ENCODE measurements around the gene MDFIC2.
"Not testable (repeated sequence)": the region's sequence is repeated elsewhere in the genome, so short reads cannot be mapped to it uniquely, and the experiment has no call there.

MDFIC2 gene

DNA sequence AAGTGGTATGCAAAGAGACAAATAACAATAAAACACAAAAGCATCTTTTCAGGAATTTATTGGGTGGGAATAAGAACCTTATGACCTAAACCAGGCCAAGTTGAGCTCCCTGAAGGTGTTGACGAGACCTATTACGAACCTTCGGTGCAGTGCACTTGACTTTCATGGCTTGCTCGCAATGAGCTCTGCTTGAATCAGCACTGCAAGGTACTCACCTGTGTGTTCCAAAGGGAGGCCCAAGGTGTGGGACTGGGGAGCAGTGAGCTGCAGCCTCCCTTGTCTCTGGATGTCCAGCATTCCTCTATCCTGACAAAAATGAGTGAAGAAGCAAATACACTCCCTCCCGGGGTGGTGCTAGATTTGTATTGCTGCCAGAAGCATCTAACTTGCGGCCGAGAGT is at the start of gene MDFIC2:
MDFIC2 (minus strand) TSS at position 303 of the 400 bp plus-strand sequence. CDS start 665 bp downstream, outside the sequence.
- FAIRE-seq, result no peak

DNA sequence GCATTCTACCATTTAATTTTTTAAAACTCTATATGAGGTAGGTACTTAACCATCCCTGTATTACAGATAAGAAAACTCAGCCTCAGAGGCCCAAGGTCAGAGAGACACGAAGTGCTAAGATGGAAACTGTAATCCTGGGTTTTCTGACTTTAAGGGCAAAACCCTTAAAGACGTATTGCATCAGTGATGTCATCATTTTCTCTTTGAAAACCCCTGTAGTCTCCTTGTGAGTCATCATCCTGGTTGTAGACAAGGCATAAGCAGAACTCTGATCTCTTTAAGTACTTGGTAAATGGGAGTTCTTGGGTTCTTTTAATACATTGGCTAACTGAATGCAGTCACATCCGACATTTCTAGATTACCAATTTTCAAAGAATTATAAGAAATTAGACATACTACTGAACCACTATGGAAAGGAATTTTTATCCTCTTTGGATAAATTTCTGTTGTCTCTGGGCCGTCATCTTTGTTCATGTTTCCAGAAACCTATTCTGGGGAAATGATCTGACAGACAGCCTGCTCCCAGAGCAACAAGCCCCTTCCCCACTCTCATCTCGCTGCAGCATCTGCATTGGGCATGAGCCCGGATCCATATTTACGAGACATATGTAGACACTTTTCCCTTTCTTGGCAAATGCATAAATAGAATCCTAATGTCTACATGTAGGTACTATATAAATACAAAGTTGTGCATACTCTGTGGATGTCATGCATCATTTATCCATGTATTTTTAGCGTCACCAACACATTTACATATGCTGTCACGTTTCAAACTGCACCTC is 48.7 kb upstream of the MDFIC2 start:
- FAIRE-seq, result no peak

DNA sequence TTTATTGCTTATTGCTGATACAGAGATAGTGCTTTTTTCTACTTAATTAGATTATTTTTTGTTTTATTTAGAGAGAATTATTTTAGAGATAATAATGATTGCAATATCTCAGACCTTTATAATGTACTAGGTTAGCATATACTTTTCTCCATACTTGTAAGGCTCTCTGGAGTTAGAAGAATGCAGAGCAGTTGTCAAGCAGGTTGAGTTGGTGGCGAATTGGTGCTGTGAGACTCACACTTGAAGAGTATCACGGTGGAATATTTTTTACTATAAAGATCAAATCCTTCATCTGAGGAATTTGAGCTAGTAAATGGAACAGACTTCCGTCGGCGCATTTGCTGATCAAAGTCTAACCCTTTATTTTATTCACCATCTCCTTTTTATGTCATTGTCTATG is 47.3 kb upstream of the MDFIC2 start:
- no peak for FAIRE-seq

DNA sequence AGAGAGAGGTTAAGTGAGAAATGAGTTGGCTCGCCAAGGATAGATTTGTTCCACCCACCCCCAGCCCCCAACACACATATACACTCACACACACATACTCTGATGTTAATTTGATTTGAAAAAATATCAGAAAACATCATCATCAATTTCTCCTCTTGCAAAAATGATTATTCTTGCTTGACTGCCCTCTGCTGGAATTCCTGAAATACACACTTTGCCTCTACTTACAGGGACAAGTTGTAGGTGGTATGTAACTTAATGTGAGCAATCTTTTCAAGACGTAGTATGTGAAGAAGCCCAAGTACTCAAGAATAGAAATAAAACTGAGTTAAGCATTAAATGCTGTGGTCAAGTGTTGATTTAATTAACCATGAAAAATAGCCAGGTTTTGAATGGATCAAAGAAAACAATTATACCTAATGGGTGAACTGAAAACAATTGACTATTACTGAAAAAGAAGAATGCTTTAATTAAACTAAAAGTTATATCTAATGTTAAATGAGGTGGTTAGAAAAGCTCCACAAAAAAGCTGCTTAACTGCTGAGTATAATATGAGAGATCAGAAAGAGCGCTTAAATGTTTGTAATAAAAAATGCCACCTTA is 46.6 kb upstream of the MDFIC2 start:
- FAIRE-seq, result peak; percentile 98

DNA sequence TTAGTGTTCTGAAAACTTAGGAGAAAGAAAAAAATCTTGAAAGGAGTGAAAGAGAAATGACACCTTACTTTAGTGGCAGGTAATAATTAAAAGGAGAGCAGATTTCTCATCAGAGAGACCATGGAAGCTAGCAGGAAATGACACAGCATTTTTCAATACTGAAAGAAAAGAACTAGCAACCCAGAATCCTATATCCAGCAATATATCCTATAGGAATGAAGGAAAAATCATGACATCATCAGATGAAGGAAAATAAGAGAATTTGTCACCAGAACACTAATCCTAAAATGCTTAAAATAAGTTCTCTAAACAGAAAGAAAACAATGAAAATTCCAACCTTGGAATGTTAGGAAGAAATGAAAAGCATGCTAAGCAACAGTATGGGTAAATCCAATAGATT is 39.8 kb upstream of the MDFIC2 start:
- peak; percentile 5 for FAIRE-seq

DNA sequence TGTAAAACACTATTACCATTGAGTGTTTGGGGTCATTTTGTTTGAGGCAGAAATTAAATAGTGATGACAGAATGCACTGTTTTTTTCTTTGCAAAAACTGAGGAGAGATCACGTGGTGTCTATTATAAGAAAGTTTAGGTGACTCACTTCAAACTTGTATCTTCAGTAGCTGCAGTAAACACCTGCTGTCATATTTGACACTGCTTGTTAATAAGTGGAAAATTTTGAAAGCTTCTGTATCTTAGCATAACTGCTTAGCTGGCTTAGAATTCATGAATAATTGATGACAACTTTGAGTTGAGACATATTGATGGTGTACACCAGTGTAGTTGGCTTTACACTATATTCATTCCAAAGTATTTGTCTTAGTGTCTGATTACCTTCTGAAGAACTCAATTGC is 29.7 kb upstream of the MDFIC2 start:
- FAIRE-seq, result no peak

DNA sequence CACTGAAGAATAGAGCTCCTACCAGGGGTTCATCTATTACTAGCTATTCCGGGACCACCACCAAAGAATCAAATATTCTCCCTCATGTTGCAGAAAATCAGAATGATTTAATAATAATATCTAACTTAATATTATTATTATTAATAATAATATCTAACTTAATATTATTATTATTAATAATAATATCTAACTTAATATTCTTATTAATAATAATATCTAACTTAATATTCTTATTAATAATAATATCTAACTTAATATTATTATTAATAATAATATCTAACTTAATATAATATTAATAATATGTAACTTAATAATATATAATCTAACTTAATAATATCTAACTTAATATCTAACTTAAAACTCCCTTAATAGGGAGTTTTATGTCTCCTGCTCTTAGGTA is 24.4 kb upstream of the MDFIC2 start:
- not testable (repeated sequence) for FAIRE-seq

DNA sequence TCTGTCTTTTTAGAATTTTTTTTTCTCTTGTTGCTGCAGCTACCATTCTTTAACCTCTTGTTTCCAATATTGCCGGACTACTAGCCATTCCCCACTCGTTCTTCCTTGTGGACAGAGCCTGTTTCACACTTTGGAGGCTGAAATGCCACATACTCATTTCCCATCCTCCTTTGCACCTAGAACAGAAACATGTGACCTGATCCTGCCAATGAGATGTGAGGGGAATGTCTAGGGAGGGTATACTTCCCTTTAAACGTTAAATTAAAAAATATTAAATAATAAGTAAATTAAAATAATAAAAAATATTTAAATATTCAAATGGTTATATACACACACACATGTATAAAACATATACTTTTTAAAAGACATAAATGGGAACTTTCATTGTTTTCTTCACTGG is 20.6 kb upstream of the MDFIC2 start:
- no peak for FAIRE-seq

DNA sequence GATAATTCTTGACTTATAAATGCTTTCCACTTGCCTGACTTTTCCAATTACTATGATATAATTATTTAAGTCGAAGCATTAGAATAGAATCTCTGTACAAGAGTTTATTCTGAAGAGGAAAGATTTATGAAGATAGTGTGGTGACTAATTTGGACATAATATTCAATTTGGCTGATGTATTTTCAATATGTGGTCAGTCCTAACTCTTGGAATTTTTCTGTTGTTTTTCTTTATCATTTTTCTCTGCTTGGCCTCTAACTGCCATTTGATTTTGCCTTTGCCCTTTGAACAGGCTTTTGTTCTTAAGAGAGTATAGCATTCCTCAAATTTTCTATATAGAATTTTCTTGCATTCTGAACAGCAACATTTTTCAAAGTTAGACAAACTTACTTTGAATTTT is 2.6 kb upstream of the MDFIC2 start:
- FAIRE-seq, result no peak

DNA sequence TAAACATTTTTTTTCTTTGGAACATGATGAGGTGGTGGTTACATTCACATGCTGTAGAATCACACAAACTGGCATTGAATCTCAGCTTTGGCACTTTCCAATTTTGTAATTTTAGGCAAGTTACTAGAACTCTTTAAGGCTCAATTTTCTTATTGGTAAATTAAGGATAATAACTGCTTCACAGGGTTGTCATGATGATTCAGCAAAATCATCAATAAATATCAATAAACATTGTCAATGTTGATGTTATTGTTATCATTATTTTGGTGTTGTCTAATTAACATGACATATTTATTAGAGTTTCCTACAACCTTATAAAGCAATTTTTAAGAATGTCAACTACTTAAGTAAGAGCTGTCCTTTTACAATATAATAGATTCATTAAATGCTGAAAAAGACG is 1.6 kb downstream of the MDFIC2 start:
- no peak for FAIRE-seq

DNA sequence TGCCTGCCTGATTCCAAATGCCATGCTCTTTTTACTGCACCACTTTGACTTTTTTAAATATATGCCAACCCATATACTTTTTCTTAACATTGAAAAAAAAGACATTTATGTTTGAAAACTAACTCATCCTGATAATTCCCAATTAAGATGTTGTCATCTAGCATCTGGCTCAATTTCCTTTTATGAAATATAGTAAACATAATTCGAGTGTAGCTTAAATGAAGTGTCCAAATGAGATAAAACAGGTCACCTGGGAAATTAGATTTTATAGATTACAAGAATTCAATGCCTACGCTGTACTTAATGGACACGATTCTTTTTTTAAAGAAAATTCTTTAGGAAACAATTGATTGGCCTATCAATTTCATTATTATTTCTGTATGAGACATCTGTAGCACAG is 2.8 kb downstream of the MDFIC2 start:
- FAIRE-seq, result no peak

DNA sequence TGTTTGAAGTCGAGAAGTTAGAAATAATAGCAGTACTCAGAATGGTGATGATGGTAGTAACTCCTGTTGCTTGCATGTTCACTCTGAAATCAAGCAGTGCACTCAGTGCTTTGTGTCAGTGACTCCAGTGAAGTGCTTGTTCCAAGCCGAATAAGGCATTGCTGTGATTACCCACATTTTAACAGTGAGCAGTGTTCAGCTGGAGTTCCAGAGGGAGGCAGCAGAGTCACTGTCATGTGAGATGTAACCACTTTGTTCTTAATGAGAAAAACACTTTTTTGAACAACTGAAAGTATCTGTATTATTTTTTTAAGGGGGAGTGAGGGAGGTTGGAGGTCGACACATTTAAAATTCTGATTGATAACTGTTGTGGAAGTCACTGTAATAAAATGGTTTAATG is 3.7 kb downstream of the MDFIC2 start:
- no peak for FAIRE-seq

DNA sequence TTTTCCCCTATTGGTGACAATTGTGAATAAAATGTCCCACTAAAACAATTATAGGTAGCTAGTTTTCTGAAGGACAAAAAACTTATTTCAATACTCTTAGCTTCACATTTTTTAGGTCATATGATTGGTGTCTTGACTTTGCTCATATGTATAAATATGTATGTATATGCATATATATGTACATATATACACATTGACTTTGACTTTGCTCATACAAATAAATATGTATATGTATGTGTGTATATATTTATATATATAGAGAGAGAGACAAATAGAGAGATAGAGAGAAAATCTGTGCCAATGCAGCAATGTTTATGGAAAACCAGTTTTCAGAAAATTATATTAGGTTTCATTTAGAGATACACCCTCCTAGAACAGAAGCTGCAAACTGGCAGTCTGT is 5.7 kb downstream of the MDFIC2 start:
- no peak for FAIRE-seq

DNA sequence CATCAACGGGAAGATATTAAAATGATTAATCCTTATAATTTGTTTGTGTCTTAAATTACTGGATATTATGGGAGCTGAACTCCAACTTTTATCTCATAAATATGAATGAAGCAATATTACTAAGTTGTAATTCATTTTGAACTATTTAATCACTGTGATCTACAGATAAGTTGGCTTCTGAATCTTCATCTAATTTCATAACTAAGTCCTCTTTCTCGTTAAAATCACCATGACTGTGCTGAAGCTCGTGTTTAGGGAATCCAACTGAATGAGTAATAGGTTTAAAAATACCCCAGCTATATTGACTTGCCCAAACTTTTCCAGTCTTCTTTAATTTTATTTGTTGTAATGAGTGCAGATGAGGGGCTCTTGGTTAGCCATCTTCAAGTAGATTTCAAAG is 14.1 kb downstream of the MDFIC2 start:
- FAIRE-seq, result no peak

DNA sequence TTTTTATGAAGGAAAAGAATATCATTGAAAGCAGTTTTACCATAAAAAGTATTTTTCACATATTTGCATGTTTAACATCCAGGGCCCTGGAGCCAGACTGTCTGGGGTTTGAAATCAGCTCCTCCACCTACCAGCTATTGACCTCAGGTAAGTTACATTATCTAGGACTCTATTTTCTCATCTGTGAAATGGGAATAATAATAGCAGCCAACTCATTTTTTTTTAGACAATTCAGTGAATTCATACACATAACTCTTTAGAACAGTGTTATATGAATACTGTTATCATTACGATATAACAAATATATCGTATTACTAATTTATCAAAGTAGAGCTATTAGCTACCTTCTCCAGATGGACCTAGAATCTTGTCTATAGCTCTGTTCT is 21.3 kb downstream of the MDFIC2 start:
- no peak for FAIRE-seq

DNA sequence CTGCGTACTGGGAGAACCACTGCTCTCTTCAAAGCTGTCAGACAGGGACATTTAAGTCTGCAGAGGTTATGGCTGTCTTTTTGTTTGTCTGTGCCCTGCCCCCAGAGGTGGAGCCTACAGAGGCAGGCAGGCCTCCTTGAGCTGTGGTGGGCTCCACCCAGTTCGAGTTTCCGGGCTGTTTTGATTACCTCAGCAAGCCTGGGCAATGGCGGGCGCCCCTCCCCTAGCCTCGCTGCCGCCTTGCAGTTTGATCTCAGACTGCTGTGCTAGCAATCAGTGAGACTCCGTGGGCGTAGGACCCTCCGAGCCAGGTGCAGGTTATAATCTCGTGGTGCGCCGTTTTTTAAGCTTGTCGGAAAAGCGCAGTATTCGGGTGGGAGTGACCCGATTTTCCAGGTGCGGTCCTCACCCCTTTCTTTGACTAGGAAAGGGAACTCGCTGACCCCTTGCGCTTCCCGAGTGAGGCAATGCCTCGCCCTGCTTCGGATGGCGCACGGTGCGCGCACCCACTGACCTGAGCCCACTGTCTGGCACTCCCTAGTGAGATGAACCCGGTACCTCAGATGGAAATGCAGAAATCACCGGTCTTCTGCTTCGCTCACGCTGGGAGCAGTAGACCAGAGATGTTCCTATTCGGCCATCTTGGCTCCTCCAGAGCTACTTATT is 21.9 kb downstream of the MDFIC2 start:
- not testable (repeated sequence) for FAIRE-seq

DNA sequence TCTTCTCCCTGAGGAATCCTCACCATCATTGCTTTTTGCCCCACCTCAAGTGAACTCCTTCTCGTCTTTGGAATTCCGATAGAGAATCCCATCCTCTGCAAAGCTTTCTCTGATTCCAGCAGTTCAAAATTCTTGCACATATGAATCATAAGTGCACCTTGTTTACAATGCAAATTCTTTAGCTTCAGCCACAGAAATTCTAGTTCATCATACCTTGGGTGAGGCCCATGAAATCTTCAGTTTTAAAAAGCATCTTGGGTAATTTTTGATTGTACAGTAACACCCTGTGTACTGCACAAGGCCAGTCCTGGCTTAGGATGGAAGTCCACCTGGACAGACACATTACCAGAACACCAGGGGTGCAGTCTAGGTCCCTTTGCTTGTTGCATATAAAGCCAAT is 30.8 kb downstream of the MDFIC2 start:
- no peak for FAIRE-seq

DNA sequence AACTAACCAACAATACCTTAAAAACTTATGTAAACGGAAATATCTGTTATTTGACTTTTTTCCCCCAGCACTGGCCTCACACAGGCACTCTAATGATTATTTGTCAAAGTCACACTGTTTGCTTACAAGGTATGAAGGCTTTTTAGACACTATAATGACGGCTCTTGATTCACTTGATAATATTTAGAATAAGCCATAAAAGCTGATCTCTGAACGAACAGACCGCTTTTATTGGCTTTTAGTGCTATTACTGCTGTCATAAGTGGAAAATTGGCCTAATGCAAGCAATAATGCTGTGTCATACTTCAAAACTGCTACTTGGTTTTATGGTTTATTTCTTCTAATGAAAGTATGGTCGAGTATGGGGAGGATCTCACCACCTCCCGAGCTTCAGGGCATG is 35.1 kb downstream of the MDFIC2 start:
- FAIRE-seq, result peak; percentile 99

DNA sequence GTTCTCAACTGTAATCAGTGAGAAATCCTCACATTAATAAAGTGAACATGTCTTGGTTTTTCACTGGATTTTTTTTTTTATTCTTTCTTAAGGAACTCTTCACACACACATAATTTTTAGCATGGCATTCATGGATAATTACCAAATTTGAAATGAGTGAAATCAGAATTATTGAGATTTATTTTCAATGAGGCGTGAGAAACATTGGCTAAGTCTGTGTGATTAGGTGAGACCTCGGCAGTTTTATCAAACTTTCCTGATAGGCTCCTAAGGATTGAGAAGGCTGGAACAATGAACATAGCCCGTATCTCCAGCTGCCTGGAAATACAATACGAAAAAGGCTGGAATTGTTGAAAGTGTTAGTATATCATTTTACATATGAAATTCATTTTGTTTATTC is 35.5 kb downstream of the MDFIC2 start:
- FAIRE-seq, result no peak

DNA sequence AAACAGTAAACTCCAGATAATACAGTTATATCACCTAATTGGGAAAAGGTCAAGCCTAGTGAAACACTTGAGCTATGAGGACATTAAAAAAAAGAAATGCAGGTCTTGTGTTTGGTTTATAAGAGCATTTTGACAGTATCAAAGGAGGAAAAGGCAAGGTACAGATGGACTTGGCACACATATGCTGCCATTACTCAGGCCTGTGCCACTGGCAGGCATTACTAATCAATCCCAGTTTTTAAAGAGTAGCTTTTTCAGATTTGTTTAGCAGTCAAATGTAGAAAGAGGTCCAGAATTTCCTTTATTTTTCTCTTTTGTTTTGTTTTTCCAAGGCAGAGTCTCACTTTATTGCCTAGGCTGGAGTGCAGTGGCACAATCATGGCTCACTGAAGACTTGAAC is 38.9 kb downstream of the MDFIC2 start:
- FAIRE-seq, result peak; percentile 49

DNA sequence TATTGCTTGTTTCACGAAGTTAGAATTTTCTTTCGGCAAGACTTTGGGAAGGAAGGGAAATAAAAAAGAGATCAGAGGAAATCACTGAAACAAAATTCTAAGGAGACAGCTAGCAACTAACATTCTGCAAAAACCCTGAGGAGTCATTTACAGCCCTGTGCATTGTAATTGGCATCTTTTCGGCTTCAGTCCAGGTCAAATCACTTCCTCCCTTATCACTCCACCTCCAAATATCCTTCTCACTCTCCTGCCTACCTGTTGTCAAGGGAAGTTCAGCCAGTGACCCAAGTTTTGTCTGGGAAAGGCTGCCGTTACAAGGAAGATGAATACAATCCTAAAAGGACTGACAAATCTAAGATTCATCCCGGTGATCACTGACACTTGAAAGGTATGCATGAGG is 39.6 kb downstream of the MDFIC2 start:
- no peak for FAIRE-seq

DNA sequence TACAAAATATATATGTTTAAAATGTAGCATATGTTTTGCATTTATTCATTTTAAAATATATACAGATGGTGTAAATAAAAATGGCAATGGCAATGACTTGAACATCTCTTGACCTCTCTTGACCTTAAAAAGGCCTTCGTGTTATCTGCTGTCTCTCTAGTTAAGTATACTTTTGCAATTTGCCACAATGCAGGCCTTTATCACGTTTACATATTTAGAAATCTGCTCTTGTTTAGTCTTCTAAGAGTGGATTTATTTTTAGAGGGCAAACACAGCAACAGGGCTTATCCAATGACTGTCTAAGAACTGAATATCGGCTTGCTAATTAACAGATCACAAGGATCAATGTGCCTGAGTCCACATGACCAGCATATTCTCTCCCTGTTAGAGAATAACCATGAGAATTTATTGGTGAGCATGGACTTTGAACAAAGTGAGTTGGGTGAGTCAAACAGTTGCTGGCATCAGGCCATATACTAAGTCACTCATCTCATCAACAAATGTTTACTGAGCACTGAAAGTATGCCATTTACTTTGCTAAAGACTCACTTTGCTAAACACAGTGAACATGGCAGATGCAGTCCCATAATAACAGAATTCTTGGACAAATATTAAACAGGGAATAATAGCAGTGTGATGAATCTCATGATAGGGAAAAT is 48.2 kb downstream of the MDFIC2 start:
- peak; percentile 93 for FAIRE-seq

DNA sequence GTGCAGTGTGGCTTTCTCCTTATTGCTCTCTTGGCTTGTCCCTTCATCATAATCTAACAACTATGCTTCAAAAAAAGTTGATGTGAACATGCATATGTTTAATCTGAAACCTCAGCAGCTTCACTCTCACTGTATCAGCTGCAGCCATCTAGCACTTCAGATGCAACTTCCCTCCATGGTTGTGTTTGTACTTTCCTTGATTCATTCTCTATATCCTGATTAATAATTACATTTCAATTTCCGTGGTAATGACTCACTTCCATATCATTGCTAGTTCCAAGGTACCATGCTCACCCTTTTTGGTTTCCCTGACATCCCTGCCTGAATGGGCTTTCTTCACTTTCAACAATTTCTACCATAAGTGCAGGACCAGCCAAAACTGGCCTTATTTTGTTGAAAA is 51.2 kb downstream of the MDFIC2 start:
- FAIRE-seq, result no peak

DNA sequence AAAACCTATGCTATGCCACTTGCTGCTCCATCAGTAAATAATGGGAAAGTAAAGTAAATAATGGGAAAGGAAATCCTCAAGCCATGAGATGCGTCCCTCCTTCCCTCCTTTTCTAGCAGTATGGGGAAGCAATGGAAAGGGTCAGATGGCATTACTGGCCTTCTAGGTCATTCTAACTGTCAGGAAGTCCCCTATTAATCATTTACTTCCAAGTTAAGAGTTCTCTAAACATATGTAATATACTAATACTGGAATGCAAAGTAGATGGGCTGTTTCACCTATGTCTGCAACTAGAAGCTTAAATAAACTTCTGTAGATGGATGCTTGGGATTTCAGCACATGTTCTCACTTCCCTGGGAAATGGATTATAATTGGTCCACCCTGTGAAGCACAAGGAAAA is 55.9 kb downstream of the MDFIC2 start:
- FAIRE-seq, result no peak
